NK-92 (cell line): Measurements from ENCODE around the gene SORBS1.

Source experiments
- DNase-seq: peaks from one replicate; lab custom pipeline; 2025; ENCODE audit not compliant: unreplicated experiment; lab: John Stamatoyannopoulos, UW

The SORBS1 gene

GRCh38 chr10:95542330-95542729 lies 18.8 kb downstream of the SORBS1 start:
- DNase-seq, result no peak

- DNase-seq, result no peak
Measured at GRCh38 chr10:95540514-95541052, 20.6 kb downstream of the SORBS1 start.

DNA sequence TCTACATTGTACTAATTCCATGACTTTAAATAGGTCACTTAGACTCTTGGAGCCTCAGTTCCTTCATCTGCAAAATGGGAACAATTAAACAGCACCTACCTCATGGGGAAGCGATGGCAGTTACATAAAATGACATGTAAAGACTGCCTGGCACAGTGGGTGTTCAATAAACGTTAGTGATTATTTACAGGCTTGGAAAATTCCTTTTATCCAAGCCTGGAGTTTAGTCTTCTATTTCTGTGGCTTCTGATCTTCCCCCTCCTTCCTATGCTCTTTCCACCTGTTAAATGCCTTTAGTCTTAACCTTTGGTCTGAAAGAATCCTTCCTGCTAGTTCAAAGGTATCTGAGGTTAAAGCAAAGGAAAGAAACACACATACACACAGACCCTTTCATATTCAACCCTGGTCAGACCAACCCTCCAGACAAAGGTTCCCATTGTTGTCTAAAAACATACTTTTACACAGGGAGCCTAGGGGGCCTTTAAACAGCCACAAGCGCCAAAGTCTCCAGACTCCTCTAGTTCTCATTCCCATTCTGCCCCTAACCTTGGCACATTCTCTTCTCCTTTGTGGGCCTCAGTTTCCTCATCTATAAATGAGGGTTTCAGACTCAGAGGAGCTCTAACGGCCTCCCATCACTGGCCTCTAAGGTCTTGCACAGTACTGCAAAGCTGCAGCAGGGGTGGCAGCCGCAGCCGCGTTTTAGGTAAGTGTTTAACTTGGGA lies 21.4 kb downstream of the SORBS1 start:
- no peak for DNase-seq

- DNase-seq, result no peak
Measured at GRCh38 chr10:95538412-95538811, 22.8 kb downstream of the SORBS1 start.

DNA sequence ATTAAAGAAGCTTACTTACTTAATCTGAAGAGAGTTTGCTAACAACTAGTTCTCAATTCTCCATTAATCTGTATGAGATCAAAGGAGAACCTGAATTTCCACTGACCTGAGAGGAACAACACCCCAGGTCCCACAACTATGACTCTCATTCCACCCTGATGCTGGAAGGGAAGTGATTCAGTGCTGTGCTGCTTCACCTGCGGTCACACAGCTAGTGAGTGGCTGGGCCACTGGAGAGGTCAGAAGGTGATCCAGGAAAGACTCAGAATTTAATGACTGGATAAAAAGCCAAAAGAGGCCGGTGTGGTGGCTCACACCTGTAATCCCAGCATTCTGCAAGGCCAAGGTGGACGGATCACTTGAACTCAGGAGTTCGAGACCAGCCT lies 23.6 kb downstream of the SORBS1 start:
- DNase-seq, result no peak

- no peak for DNase-seq
Measured at GRCh38 chr10:95536894-95537541, 24.2 kb downstream of the SORBS1 start.

DNA sequence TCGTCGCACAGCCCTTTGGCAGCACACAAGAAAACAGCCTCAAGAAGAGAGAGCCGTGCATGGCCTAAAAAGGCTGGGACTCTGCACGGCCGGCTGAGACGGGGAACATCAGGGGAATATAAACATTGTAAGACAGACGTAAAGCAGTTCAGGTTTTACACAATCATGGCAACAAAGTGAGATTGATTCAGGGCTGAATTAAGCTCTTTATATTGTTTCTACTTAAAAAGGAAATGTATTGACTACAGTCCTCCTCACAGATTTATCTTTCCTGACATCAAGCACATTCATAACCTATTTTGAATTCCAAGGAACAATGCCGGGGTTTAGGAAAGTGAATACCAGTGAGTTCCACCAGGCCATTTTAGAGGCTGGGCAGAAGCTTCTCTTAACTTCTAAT lies 25.2 kb downstream of the SORBS1 start:
- DNase-seq, result no peak

DNA sequence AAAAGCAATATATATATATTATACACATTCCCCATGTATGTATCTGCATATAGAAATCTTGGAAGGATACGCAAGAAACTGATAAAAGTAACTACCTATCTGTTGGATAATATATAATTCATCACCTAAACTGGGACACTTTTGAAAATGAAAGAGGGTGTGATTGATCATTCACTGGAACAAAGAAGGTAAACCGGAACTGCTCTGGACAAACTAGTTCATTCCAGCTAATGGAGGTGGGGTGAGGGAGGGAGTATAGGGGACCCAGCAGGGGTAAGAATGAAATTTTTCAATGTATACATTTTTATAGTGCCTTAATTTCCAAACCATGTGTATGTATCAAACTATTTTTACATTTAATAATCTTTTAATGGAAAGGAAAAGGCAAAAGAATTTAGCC lies 25.6 kb downstream of the SORBS1 start:
- DNase-seq, result no peak

- no peak for DNase-seq
Measured at GRCh38 chr10:95533590-95533989, 27.6 kb downstream of the SORBS1 start.

DNA sequence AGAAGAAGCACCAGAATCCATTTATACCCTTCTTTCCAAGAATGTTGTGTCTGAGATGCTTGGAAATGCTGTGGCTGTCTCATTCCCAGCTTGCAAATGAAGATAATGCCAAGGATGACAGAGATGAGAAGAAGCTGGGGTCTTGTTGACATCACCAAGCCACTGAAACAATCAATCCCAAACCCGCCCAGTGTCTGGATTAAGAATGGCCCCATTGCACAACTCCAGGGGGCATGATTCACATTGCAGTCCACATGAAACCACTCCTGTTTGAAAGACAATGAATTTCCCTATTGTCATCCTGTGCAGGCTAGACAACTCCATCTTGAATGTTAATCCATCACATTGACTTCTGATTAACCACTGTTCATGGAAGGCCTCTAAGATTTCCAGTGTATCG lies 28.6 kb downstream of the SORBS1 start:
- DNase-seq, result no peak

GRCh38 chr10:95531994-95532399 lies 29.2 kb downstream of the SORBS1 start:
- no peak for DNase-seq

DNA sequence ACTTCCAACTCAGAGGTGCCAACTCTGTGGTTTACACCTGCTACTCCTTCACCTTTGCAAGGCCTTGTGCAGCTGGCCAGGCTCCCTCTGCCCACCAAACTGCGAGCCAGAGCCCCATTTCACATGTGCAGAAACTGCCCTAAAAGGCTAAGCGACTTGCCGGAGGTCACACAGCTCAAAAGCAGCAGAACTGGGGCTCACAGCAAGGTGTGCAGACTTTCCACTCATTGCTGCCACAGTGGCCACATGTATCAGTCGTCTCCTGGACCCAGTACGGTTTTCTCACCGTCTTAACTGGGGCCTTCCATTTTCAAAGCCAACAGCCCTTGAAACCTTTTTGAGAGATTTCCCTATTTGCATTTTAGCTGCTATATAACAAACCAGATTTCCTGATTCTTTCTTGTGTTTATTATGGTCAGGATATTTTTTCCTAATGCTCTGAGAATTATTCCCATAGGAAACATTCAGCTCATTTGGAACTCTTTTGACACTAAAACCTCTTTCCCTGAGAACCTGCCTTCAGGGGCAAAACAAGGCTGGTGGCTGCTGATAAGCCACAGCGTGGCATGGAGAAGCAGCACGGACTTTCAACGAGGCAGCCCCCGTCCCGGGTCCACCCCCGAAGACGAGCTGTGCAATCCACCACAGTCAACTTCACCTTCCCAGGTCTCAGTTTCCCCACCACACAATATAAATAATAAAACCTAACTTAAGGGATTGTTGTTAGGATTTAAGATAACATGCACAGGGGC lies 29.9 kb downstream of the SORBS1 start:
- no peak for DNase-seq

- DNase-seq, result no peak
Measured at GRCh38 chr10:95530561-95530960, 30.6 kb downstream of the SORBS1 start.

DNA sequence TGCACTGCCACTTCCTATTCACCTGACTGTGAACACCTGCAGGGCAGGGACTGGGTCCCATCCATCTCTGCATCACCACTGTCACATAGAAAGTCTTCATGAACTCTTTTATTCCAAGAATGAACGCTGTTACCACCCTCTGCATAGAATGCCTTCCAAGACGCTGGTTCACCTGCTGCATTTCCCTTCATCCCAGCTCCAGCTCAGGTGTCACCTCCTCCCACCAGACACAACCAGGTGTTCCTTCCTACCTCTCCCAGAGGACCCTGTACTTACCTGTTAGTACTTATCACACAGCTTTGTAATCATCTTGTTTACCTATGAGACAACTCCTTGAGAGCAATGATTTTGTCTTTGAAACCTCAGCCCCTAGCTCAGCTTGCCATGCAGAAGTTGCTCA lies 31.1 kb downstream of the SORBS1 start:
- no peak for DNase-seq

- no peak for DNase-seq
Measured at GRCh38 chr10:95526044-95526443, 35.1 kb downstream of the SORBS1 start.

GRCh38 chr10:95525033-95525418 lies 36.1 kb downstream of the SORBS1 start:
- DNase-seq, result no peak

GRCh38 chr10:95524358-95525032 lies 36.7 kb downstream of the SORBS1 start:
- DNase-seq, result no peak

DNA sequence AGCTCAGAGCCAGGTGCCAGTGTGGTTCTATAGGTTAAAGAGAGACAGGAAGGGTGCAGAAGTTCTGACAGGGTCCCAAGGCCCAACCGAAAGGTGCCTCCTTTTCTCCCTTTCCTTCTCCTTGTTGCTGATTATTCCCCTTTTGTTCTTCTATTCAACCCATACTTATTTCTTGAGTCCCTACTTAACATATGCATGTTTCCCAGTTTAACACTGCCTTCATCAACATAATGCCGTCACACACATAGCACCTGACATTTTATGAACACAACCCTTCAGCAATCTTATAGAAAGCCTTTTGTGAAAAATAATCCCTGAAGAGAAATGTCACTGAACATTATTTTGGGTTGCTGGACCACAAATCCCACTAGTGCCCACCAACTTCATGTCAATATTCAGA lies 39.1 kb downstream of the SORBS1 start:
- DNase-seq, result no peak

- DNase-seq, result no peak
Measured at GRCh38 chr10:95520617-95521016, 40.6 kb downstream of the SORBS1 start.

DNA sequence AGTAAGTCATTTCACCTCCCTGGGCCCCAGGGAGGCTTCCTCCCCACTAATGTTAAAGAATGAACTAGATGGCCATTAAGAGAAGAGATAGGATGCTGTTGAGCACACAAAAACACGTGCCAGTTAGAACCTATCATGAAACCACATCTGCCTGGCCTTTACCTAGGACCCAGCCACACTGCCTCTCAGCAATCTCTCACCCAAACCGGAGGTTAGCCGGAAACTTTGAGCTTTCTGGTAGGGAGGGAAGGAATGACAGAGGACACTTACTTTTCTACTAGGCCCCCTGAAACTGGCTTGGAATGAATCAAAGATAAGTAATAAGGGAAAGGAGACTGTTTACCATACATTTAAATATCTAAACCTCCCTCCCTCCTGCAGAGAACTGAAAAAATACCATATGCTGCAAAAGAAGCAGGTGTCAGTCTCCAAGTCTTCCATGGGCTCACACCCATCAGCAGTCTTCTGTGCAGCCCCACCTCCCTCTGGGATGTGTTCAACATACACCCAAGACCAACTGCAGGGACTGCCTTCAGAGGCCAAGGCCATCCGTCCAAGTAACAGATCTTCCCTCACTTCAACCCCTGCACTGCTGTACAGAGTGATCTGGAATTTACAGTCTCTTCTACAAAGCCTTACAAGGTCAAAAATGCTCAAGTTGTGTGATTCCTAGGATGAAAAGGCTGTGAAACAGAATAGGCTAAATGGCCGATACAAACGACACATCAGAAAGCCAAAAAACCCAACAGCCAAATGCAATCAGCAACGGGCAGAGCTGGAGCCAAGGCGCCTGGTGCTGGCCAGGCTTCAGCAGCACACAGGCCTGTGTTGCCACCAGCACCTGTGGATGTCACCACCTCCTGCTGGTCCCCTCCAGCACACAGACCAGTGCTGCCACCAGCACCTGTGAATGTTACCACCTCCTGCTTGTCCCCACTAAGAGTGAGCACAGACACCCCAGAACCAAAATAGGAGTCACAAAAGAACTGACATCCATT lies 42.4 kb downstream of the SORBS1 start:
- DNase-seq, result no peak
